Endometrium (tissue), 2 donors: Measurements from ENCODE around the gene IFFO2.
"Not testable (repeated sequence)": the region's sequence is repeated elsewhere in the genome, so short reads cannot be mapped to it uniquely, and the experiment has no call there.

Experiments used
- FAIRE-seq: peaks from 2 replicates; lab custom pipeline; 2012; peaks lifted over from hg19 to GRCh38; lab: Jason Lieb, UNC
- donor health status: control.
- donor health status: control.

IFFO2 gene

DNA sequence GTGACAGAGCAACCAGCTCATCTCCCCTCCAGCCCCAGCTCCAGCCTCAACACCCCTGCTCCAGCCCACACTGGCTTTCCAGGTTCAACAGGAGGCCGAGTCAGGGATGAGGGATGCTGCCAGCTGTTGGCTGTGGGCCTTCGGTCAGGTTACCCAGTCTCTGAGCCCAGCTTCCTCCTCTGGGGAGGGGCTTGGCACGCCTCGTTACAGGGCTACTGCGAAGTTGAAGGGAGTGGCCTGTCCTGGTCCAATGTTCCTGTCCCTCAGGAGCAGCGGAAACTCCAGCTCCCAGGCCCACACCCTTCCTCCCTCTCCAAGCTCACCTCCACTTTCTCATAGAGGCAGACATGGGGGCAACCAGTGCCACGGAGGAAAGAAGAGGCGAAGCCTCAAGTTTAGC, 81.9 kb downstream of the IFFO2 start:
- no peak for FAIRE-seq

GRCh38 chr1:18874036-18874435, 82.4 kb downstream of the IFFO2 start:
- FAIRE-seq = no peak

DNA sequence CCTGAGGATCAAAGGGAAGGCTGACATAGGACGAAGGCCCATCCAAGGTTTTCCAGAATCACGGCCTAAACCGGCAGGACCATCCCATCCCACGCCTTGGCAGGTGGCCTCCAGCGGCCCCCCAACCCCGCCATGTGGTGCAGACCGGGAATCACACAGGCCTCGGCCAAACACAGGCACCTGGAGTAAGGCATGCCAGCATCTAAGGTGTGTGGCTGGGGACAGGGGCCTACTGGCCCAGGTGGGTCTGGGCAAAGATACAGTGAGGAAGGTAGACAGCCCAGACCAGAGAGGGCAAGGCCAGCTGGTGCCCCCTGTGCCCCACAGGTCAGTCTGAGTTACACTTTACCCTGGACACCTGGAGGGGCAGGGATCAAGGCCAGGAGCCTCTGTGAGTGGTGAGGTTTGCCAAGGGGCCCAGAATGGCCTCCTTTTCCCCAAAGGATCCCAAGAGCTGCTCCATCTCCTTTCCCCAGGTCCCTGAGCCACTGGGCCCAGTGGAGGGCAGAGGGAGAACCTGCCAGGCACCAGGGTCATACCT, 84.3 kb downstream of the IFFO2 start:
- FAIRE-seq = no peak

GRCh38 chr1:18871401-18872070, 84.9 kb downstream of the IFFO2 start:
- FAIRE-seq = no peak

- FAIRE-seq = no peak
These were observed 85.5 kb downstream of the IFFO2 start for GRCh38 chr1:18870957-18871356.

DNA sequence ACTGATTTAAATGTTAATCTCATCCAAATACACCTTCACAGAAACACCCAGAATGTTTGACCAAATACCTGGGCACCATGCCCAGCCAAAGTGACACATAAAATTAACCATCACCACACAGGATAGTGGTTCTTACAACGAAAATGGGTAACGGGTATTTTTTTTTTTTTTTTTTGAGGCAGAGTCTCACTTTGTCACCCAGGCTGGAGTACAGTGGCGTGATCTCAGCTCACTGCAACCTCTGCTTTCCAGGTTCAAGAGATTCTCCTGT, 85.9 kb downstream of the IFFO2 start:
- FAIRE-seq = not testable (repeated sequence)

- FAIRE-seq = no peak
These were observed 86.5 kb downstream of the IFFO2 start for GRCh38 chr1:18869847-18870594.

- no peak for FAIRE-seq
These were observed 87.6 kb downstream of the IFFO2 start for GRCh38 chr1:18868801-18869424.

DNA sequence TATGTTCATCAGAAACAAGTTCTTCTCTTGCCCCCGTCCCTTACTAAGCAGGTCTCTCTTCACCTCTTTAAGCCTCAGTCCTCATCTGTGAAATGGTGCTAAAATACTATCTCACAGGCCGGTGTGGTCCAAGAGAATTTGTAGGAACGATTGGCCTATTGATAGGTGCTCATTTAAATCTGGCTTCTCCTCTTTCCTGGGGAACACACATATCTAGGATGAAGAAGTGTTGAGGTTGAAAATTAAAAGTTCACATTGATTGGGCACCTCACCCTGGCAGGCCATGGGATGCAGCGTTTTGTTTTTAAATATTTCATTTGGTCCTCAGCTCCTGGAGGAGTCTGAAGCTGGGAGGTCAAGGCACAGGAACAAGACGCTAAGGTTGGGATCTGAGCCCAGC, 88.1 kb downstream of the IFFO2 start:
- FAIRE-seq = no peak

- FAIRE-seq = no peak
These were observed 89.6 kb downstream of the IFFO2 start for GRCh38 chr1:18866846-18867245.

GRCh38 chr1:18866314-18866713, 90.2 kb downstream of the IFFO2 start:
- FAIRE-seq = no peak

DNA sequence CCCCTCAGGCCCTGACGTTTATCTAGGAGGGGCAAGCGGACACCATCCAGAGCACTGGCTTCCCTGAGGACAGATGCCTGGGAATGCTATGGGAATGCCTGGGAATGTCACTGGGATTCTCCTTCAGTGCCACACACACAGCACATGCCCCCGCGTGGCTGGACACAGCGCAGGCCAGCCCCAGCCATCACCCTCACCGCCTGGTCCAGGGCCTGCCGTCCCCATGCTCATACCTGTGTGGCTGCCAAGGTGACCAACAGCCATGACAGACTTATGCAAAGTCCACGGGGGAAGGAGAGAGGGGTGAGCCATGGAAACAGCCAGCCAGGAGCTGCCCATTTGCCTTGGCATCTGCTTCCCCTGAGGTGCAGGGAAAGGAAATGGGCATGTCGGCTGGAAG, 91.3 kb downstream of the IFFO2 start:
- FAIRE-seq = no peak

- no peak for FAIRE-seq
These were observed 94.9 kb downstream of the IFFO2 start for GRCh38 chr1:18861590-18861989.

GRCh38 chr1:18861082-18861481, 95.4 kb downstream of the IFFO2 start:
- no peak for FAIRE-seq

- FAIRE-seq = no peak
These were observed 96.9 kb downstream of the IFFO2 start, which contains the start of gene TAS1R2 for GRCh38 chr1:18859560-18859959. TSS of gene TAS1R2 (minus strand) at chr1:18859660. CDS start at chr1:18859660, 0 bp downstream.

GRCh38 chr1:18858070-18858688, 98.3 kb downstream of the IFFO2 start:
- no peak for FAIRE-seq

DNA sequence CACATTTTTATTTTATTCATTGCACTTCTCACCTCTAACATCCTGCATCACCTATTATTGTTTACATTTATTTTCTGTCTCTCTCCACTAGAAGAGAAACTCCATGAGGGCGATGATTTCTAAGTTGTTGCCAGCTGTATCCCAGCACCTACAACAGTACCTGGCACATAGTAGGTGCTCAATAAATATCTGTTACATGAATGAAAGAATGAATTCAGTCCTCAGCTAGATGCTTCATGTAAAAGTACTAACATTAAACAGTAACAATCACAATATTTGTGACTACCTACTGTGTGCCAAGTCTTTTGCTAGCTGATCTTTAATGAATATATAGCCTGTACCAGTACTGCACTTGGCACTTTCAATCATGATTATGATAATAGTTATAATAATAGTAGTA, 100.0 kb downstream of the IFFO2 start:
- FAIRE-seq = no peak

DNA sequence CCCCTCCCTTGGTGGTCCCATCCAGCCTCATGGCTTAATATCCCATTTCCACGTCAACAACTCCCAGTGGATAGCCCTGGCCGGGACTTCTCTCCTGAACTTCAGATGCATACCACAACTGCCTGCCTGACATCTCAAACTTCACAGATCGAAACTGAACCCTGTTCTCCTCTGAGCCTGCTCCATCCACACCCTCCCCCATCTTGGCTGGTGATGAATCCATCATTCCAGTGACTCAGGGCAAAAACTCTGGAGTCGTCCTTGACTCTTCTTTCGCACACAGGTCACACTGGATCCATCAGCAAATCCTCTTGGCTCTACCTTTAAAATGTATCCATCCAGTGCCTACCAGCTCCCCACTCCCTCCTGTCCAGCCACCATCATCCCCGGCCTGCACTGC, 100.9 kb downstream of the IFFO2 start:
- no peak for FAIRE-seq

GRCh38 chr1:18854331-18855025, 102.0 kb downstream of the IFFO2 start:
- FAIRE-seq = no peak
